IMR-90 (cell line): ENCODE results near the gene SPDYE2.
"Not testable (repeated sequence)": the region's sequence is repeated elsewhere in the genome, so short reads cannot be mapped to it uniquely, and the experiment has no call there.

Source experiments
- BHLHE40 ChIP-seq: fragments of 150-350 bp; IDR thresholded peaks from 2 replicates; pipeline ENCODE4 v1.6.1; 2016; ENCODE audit warnings: mild to moderate bottlenecking, low read depth, low read length
- CEBPB ChIP-seq: IDR thresholded peaks from 2 replicates; pipeline ENCODE4 v1.6.1; 2012; ENCODE audit warnings: low read depth, low read length, improper control_type of control experiment
- CTCF ChIP-seq: conservative IDR thresholded peaks from 2 replicates; pipeline ENCODE4 v1.5.1; 2012; ENCODE audit warnings: mild to moderate bottlenecking, low read depth, low read length, improper control_type of control experiment
- FOS ChIP-seq: fragments of 150-350 bp; IDR thresholded peaks from 2 replicates; pipeline ENCODE4 v1.6.1; 2016; ENCODE audit warnings: low read depth, low read length
- MXI1 ChIP-seq: IDR thresholded peaks from 2 replicates; pipeline ENCODE4 v1.6.1; 2012; ENCODE audit warnings: low read depth, mild to moderate bottlenecking, low read length, moderate library complexity, borderline replicate concordance
- NFE2L2 ChIP-seq: fragments of 150-350 bp; IDR thresholded peaks from 2 replicates; pipeline ENCODE4 v1.6.1; 2016; ENCODE audit warnings: low read depth, mild to moderate bottlenecking, low read length
- POLR2A ChIP-seq: IDR thresholded peaks from 2 replicates; pipeline ENCODE4 v1.6.1; 2012; ENCODE audit warnings: mild to moderate bottlenecking, low read depth, low read length
- RAD21 ChIP-seq: IDR thresholded peaks from 2 replicates; pipeline ENCODE4 v1.6.1; 2012; ENCODE audit warnings: low read length, improper control_type of control experiment
- RCOR1 ChIP-seq: IDR thresholded peaks from 2 replicates; pipeline ENCODE4 v1.6.1; 2012; ENCODE audit warnings: mild to moderate bottlenecking, low read length, improper control_type of control experiment; ENCODE audit not compliant: insufficient replicate concordance
- RFX5 ChIP-seq: IDR thresholded peaks from 2 replicates; pipeline ENCODE4 v1.8.0; 2012; ENCODE audit warnings: low read depth, mild to moderate bottlenecking, low read length, moderate library complexity
- SMC3 ChIP-seq: fragments of 150-350 bp; IDR thresholded peaks from 2 replicates; pipeline ENCODE4 v1.6.1; 2016; ENCODE audit warnings: low read depth, mild to moderate bottlenecking, antibody characterized with exemption, low read length, moderate library complexity
- USF2 ChIP-seq: fragments of 150-350 bp; IDR thresholded peaks from 2 replicates; pipeline ENCODE4 v1.6.1; 2017; ENCODE audit warnings: mild to moderate bottlenecking, antibody characterized with exemption, low read length, low read depth

DNA sequence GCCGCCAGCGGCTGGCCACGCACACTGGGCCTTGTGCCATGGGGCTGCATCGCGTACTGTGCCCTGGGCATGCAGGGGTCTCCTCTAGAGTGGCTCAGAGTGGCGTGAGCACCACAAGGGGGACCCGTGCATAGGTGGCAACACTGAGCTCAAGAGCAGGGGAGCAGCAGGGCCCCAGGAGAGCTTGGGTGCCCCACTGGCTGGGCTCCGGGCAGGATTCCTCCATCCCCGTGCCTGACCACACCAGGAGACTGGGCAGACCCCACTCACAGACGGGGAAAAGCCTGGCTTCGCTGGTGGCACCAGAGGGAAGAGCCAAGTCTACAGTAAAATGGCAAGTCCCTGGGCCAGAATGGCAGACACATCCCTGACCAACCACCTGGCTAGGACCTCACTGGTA lies 17.6 kb downstream of the SPDYE2 start:
- TF ChIP-seq CTCF, POLR2A, USF2, BHLHE40, RFX5, SMC3, MXI1, RCOR1, RAD21, NFE2L2, FOS, CEBPB: not testable (repeated sequence)
